ENCODE results near the gene GALNT5.

GALNT5 gene

DNA sequence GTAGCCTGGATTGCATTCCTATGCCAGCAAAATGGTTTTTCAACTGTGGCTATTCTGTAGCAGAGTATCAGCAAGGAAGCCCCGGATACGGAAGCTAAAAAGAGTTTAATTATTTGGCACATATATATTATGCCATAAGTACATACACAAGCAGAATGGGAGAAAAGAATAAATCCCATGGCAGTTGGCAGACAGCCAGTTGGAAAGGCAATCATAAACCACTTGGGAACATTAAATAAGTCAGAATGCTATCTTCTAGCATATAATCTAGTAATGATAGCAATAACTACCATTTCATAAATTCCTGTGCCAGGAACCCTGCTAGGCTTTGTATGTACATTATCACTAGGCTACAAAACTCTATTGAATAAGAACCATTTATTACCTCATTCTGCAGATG is 26.0 kb downstream of the GALNT5 start:
- TF ChIP-seq, protein P1, sequence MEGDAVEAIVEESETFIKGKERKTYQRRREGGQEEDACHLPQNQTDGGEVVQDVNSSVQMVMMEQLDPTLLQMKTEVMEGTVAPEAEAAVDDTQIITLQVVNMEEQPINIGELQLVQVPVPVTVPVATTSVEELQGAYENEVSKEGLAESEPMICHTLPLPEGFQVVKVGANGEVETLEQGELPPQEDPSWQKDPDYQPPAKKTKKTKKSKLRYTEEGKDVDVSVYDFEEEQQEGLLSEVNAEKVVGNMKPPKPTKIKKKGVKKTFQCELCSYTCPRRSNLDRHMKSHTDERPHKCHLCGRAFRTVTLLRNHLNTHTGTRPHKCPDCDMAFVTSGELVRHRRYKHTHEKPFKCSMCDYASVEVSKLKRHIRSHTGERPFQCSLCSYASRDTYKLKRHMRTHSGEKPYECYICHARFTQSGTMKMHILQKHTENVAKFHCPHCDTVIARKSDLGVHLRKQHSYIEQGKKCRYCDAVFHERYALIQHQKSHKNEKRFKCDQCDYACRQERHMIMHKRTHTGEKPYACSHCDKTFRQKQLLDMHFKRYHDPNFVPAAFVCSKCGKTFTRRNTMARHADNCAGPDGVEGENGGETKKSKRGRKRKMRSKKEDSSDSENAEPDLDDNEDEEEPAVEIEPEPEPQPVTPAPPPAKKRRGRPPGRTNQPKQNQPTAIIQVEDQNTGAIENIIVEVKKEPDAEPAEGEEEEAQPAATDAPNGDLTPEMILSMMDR (IDR thresholded peaks at IDR 0.05) = no peak

DNA sequence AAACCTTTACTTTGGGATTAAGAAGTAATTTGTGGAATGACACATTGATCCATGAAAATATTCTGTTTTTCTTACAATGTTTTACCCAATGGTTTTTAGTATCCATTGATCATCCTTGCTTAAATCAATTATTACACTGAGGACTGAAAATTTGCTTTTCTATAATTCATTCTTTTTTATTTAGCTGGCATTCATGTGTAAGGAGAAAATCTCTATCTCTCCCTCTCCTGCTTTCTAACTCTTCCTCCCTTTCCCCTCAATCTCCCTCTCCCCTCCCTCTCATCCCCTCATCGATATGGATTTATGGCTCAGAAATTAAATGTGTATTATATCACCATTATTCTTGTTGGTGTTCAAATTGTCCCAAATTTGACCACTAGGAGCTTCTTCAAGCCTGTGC is 29.7 kb downstream of the GALNT5 start:
- TF ChIP-seq, protein P1 (IDR thresholded peaks at IDR 0.05) = no peak

DNA sequence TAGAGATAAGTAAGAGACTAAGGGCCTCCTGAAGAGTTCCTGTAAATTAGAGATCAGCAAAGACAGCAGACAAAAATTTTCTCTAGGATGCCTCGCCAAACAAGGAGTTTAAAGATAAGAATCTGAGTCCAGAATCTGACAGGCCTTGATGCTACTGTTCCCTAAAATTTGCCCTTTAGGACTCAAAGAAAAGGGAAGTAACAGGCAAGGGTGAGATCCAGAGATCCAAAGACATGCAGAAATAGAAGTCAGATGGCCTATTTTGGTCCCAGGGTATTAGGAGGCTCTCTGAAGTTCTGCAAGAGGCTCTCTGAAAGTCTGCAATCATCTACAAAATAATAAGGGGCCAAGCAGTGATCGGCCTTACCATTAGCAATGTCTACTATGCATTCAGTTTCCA is 33.0 kb downstream of the GALNT5 start:
- TF ChIP-seq, protein P1 (IDR thresholded peaks at IDR 0.05) = no peak

DNA sequence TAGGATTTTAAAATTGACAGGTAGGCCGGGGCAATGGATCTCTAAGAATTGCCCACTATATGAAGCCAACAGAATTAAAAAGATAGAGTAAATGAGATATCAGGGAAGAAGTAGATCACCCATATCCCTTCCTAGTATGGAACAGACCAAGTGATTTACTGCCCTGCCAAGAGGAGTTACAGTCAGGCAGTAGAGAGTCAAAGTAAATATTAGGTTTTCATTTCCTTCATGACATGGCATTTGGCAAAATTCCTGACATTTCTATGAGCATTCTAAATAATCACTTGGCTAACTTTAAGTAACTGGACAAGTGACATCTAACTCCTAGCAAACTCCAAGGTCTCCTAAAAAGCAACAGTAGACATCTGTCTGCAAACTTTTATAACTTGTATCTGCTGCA is 33.5 kb downstream of the GALNT5 start:
- TF ChIP-seq, protein P1 (IDR thresholded peaks at IDR 0.05) = no peak

DNA sequence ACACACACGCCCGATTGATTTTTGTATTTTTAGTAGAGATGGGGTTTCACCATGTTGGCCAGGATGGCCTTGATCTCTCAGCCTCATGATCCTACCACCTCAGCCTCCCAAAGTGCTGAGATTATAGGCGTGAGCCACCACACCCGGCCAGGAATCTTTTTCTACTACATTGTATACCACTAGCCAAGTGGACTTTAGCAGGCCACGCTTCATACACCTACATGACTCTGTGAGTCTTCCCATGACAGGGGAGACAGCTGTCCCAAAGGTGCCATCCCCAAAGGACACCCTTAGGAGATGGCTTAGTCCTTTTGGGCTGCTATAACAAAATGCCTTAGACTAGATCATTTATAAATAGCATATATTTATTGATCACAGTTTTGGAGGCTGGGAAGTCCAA is 35.3 kb downstream of the GALNT5 start:
- TF ChIP-seq, protein P1 (IDR thresholded peaks at IDR 0.05) = no peak

DNA sequence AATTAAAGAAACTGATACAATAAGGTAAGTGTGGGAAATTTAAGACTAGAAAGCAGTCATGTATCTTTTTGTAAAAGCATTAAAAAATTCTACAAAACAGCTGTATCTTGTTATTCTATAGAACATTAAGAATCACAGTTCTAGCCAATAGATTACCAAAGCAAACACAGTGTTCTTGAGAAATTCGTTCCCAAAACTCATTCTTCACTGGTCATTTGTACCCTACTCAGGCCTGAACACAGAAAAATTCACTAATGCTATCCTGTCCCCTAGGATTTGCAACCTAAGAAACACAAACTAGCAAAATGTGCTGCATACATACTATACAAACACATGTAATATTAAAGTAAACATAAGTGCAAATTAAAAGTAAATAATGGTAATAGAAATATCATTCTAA is 39.0 kb downstream of the GALNT5 start:
- TF ChIP-seq, protein P1 (IDR thresholded peaks at IDR 0.05) = no peak

DNA sequence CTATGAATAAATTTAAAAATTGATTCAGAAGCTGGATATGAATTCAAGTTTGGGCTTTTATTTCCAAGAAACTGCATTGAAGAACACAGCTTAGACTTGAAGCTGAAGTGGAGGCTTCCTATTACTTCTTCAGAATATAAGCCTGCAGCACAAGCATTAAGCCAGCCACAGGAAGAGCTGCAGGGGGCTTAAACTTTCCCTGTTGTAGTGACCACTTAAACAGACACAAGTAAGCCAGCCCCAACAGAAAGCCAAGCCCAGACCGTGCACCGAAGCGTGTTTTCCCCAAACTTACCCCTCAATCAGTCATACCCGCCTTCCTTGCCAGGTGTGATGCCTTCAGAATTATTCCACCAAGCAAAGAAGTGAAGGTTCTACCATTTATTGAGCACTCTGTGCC is 39.5 kb downstream of the GALNT5 start:
- TF ChIP-seq, protein P1 (IDR thresholded peaks at IDR 0.05) = no peak

DNA sequence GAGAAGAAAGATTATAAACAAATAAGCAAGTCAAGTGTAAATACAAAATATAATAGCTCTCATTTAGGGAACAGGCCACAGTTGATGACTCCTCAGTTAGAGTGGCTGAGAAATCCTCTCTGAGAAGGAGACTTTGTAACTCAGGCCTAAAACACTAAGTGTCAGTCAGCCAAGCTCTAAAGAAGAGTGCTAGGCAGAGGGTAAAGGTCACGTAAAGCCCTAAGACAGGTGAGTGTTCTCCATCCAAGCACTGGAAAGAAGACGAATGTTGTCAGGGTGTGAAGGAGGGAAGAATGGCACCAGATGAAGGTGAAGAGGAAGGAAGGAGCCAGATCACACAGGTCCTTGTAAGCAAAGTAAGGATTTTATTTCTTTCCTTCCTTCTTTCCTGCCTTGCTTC is 43.8 kb downstream of the GALNT5 start:
- TF ChIP-seq, protein P1 (IDR thresholded peaks at IDR 0.05) = no peak

Data from LNCAP (cell line).